ENCODE results near the gene LCORL.
"Not testable (repeated sequence)": the region's sequence is repeated elsewhere in the genome, so short reads cannot be mapped to it uniquely, and the experiment has no call there.

LCORL gene

DNA sequence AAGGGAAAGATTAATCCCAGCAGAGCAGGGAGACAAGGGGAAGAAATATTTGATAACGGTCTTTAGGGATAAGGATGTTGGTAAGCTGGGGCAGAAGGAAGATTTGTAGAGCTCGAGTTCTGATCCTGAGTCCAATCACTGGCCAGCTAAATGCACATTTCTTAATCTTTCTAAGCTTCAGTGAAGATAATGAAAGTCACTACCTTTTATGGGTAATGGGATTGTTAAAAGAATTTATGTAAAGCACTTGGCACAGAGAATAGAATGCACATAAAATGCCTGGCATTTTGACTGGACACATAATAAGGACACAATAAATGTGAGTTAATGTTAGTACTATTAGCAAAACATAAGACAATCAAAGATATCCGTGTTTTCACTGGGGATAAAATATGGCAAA lies 167.5 kb downstream of the LCORL start:
- DNase-seq (ENCODE audit: low read depth, low spot score), result peak; percentile 36

- DNase-seq (ENCODE audit: low read depth, low spot score), result no peak
Observed at GRCh38 chr4:17851959-17852358, 169.6 kb downstream of the LCORL start.

GRCh38 chr4:17850295-17850694 lies 171.3 kb downstream of the LCORL start:
- not testable (repeated sequence) for DNase-seq (ENCODE audit: low read depth, low spot score)

GRCh38 chr4:17846266-17846665 lies 175.3 kb downstream of the LCORL start:
- peak; percentile 33 for DNase-seq (ENCODE audit: low read depth, low spot score)

DNA sequence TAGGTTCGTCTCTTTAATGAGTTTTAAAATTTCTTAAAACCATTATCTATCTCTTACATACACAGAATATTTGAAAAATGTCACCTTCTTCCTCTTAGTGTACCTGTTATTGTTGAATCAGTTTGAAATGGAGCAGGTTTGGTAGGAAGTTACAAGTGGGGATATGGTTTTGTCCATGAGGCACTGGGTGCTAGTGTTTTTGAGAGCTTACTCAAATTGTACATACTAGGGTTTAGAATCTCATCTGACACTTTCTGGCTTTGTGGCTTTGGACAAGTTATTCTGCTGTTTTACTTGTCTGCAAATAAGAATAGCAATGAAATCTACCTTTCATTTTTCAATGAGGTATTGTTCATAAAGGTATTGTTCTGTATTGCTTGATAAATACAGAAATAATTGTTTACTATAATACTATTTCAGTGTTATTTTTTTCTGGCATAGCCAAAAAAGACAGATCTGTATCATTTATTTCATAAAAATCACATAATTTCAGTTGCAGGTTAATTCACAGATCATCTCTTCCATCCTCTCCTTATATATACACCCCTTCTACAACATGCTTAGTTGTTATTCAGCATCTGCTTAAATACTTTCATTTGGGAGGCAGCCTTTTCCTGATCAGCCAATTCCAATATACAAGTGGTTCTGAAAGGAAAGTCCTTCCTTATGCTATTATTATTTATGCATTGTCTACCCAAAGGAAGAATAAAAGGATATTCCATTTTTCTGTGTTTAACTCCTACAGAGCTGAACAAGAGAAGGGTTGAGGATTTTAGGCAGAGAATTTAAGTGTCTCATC lies 197.5 kb downstream of the LCORL start:
- DNase-seq (ENCODE audit: low read depth, low spot score), result peak; percentile 19

GRCh38 chr4:17817027-17817426 lies 204.5 kb downstream of the LCORL start:
- peak; percentile 73 for DNase-seq (ENCODE audit: low read depth, low spot score)

- DNase-seq (ENCODE audit: low read depth, low spot score), result no peak
Observed at GRCh38 chr4:17816142-17816541, 205.4 kb downstream of the LCORL start.

DNA sequence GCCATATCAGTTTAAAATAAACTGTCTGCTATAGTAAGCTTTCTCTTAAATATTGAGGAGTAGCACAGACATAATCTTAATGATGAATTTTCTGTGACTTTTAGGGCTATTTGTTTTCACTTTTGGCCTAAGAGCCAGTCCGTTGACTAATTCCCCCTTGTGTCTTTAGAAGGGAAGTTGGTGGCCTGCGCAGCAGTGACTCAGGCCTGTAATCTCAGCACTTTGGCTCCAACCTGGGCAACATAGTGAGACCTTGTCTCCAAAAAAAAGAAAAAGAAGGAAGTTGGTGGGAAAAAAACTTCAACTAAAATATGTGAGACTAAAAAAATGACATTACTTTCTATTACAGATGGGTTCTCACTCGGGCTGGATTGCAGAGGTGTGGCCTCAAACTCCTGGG lies 207.4 kb downstream of the LCORL start:
- DNase-seq (ENCODE audit: low read depth, low spot score), result peak; percentile 62

DNA sequence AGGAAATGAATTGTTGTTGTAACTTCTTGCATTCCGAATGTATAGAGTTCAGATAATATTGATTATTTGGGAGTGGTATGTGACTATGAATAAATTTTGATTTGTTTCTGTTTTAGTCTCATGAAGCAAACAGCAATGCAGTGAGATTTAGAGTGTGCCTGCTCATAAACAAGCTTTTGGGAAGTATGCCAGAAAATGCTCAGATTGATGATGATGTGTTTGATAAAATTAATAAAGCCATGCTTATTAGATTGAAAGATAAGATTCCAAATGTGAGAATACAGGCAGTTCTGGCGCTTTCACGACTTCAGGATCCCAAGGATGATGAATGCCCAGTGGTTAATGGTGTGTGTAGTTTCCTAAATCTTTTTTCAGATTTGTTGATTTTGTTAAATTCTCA lies 208.8 kb downstream of the LCORL start:
- DNase-seq (ENCODE audit: low read depth, low spot score), result peak; percentile 45

DNA sequence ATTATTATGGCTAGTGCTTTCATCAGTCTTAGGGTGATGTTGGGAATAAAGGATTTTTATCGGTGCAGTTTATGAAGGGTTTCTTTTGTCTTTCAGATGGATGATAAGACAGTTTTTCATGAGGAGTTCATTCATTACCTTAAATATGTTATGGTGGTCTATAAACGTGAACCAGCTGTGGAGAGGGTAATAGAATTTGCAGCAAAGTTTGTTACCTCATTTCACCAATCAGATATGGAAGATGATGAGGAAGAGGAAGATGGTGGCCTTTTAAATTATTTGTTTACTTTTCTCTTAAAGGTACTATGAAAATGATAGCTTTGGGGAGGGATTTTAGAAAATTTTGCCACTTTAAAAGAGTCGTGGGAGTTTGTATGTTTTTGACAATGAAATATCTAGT lies 209.4 kb downstream of the LCORL start:
- peak; percentile 20 for DNase-seq (ENCODE audit: low read depth, low spot score)

- no peak for DNase-seq (ENCODE audit: low read depth, low spot score)
Observed at GRCh38 chr4:17811078-17811603, 210.4 kb downstream of the LCORL start.

- DNase-seq (ENCODE audit: low read depth, low spot score), result peak; percentile 100
Observed at GRCh38 chr4:17810260-17811077, 211.1 kb downstream of the LCORL start, which contains the start of the genes DCAF16 and NCAPG. Gene DCAF16, minus strand, starts transcription at chr4:17810757. Its CDS starts 6,616 bp downstream, at chr4:17804141. Gene NCAPG, plus strand, starts transcription at chr4:17810979. Its CDS starts 99 bp downstream, at chr4:17811078.

GRCh38 chr4:17809667-17810066 lies 211.9 kb downstream of the LCORL start:
- DNase-seq (ENCODE audit: low read depth, low spot score), result no peak

- peak; percentile 34 for DNase-seq (ENCODE audit: low read depth, low spot score)
Observed at GRCh38 chr4:17807446-17807845, 214.1 kb downstream of the LCORL start.

DNA sequence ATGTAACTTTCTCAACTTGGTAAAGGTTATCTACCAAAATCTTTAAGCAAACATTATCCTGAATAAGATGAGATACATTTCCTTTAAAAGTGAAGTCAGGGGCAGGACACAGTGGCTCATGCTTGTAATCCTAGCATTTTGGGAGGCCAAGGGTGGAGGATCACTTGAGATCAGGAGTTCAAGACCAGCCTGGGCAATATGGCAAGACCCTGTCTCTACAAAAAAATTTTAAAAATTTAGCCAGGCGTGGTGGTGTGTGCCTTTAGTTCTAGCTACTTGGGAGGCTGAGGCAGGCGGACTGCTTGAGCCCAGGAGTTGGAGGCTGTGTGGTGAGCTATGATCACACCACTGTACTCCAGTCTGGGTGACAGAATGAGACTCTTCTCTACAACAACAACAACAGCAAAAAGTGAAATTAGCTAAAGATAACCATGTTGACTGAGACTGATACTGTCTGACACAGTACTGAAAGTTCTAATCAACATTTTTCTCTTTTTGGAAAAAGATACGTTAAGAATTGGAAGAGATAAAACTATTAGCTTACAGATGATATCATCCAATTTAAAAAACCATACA lies 215.9 kb downstream of the LCORL start:
- DNase-seq (ENCODE audit: low read depth, low spot score), result no peak

GRCh38 chr4:17797808-17798207 lies 223.7 kb downstream of the LCORL start:
- DNase-seq (ENCODE audit: low read depth, low spot score), result no peak

DNA sequence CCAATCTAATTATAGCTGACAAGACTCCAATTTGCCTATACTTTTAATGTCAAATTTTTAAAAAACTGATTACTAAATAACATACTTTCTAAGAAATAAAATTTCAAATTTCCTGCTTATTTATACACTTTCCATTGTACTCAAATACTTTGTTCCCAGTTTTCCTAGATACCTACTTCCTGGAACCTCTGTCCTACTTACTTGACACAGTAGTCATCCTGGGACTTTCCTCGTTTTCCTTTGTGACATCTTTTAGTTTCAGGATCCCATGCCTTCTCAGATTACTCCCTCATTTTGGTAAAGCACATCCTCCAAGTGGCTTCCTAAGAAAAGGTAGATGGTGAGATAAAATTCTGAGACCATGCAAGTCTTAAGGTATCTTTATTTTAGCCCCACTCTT lies 226.8 kb downstream of the LCORL start:
- DNase-seq (ENCODE audit: low read depth, low spot score), result no peak

Data from astrocyte of the hippocampus (primary cell).